CD8-positive, alpha-beta memory T cell (primary cell): ENCODE results near the gene TBC1D8. TPM values are rescaled to one million over a fixed set of nuclear protein-coding genes. Genes with fewer than 3 reads are reported as not detected.

Source experiments
- CTCF ChIA-PET: fragments of 350-600 bp; sonication (Branson Sonifier 250); formaldehyde crosslinking; loops from one replicate; lab custom pipeline; 2021; ENCODE audit warnings: antibody characterized with exemption; lab: Charles Lee
- POLR2A ChIA-PET: fragments of 350-600 bp; sonication (Branson Sonifier 250); formaldehyde crosslinking; loops from one replicate; lab custom pipeline; 2021; ENCODE audit warnings: antibody characterized with exemption; lab: Charles Lee
- DNase-seq, 5 donors: peaks; one replicate each; pipeline versions ENCODE4 v3.0.0 to v3.0.0-alpha.2; 2020 to 2022; ENCODE audit warnings: mixed read lengths in 1 of 5
- H3K27ac ChIP-seq: one replicate; pipeline ENCODE4 v1.7.0; 2013; ENCODE audit warnings: low read depth, mild to moderate bottlenecking, low read length, moderate library complexity
- H3K27me3 ChIP-seq: 2 replicates; pipeline ENCODE4 v1.7.0; 2013; ENCODE audit warnings: low read length, mild to moderate bottlenecking; ENCODE audit not compliant: insufficient read depth, poor library complexity, severe bottlenecking
- H3K36me3 ChIP-seq: 2 replicates; pipeline ENCODE4 v1.7.0; 2013; ENCODE audit warnings: mild to moderate bottlenecking, low read length, moderate library complexity; ENCODE audit not compliant: insufficient read depth
- H3K4me1 ChIP-seq: 2 replicates; pipeline ENCODE4 v1.7.0; 2013; ENCODE audit warnings: mild to moderate bottlenecking, low read length, moderate library complexity; ENCODE audit not compliant: insufficient read depth
- H3K4me3 ChIP-seq: 2 replicates; pipeline ENCODE4 v1.7.0; 2013; ENCODE audit warnings: mild to moderate bottlenecking, low read length
- H3K9me3 ChIP-seq: 2 replicates; pipeline ENCODE4 v1.7.0; 2013; ENCODE audit warnings: mild to moderate bottlenecking, low read length
- H3K27ac Mint-ChIP-seq, 8 donors: one replicate each; pipeline ENCODE4 v1.8.0; 2020 to 2021; ENCODE audit warnings: mixed read lengths in 8 of 8, mild to moderate bottlenecking in 6 of 8, inconsistent platforms in 3 of 8, moderate library complexity in 3 of 8
- H3K27me3 Mint-ChIP-seq, 2 donors: one replicate each; pipeline ENCODE4 v1.8.0; 2020 to 2021; ENCODE audit warnings: mixed read lengths in 2 of 2, mild to moderate bottlenecking in 1 of 2, moderate library complexity in 1 of 2
- H3K36me3 Mint-ChIP-seq, 3 donors: one replicate each; pipeline ENCODE4 v1.8.0; 2020 to 2021; ENCODE audit warnings: mixed read lengths in 3 of 3, inconsistent platforms in 1 of 3, mild to moderate bottlenecking in 1 of 3
- H3K4me1 Mint-ChIP-seq, 3 donors: one replicate each; pipeline ENCODE4 v1.8.0; 2020 to 2021; ENCODE audit warnings: mixed read lengths in 3 of 3, inconsistent platforms in 1 of 3, mild to moderate bottlenecking in 1 of 3
- H3K4me3 Mint-ChIP-seq, 7 donors: one replicate each; pipeline ENCODE4 v1.8.0; 2020 to 2021; ENCODE audit warnings: mixed read lengths in 7 of 7, mild to moderate bottlenecking in 6 of 7, moderate library complexity in 4 of 7, inconsistent platforms in 2 of 7
- H3K9me3 Mint-ChIP-seq, 5 donors: one replicate each; pipeline ENCODE4 v1.8.0; 2020 to 2022; ENCODE audit warnings: mixed read lengths in 5 of 5, mild to moderate bottlenecking in 3 of 5, moderate library complexity in 2 of 5, inconsistent platforms in 1 of 5
- polyA plus RNA-seq: library from polyadenylated mRNA; unstranded; fragments of 300-500 nt; fragmentation: Illumina TruSeq; gene quantifications from one replicate; pipeline ENCODE4 v1.2.3, GENCODE V29; 2021
- total RNA-seq, 2 experiments: library from RNA; stranded (reverse); gene quantifications; one replicate each; pipeline ENCODE4 v1.2.3, GENCODE V29; 2021

The TBC1D8 gene
- total and polyA plus RNA-seq, 3 experiments from 2014 or later, result 0.55 to 0.89 (median 0.69) TPM

- H3K27me3 ChIP-seq, result no peaks in the 10 kb centered on the region
- no peaks in the 10 kb centered on the region for H3K9me3 Mint-ChIP-seq
- no peak overlapping the region for H3K4me3 Mint-ChIP-seq
- no peaks in the 10 kb centered on the region for H3K4me1 Mint-ChIP-seq
- no peak overlapping the region for H3K27ac Mint-ChIP-seq
- no peaks in the 10 kb centered on the region for H3K36me3 Mint-ChIP-seq
- H3K36me3 ChIP-seq, result no peaks in the 10 kb centered on the region
- H3K4me3 ChIP-seq, result no peak overlapping the region
- H3K9me3 ChIP-seq, result no peaks in the 10 kb centered on the region
- H3K4me1 ChIP-seq, result no peaks in the 10 kb centered on the region
- H3K27me3 Mint-ChIP-seq, result no peaks in the 10 kb centered on the region
- no peak for DNase-seq
- no peak overlapping the region for H3K27ac ChIP-seq
- CTCF ChIA-PET, result no interaction called here
- POLR2A ChIA-PET, result no interaction called here
These were observed 9.3 kb upstream of the TBC1D8 start for GRCh38 chr2:101160454-101160853.

- no peak for DNase-seq
- H3K27me3 Mint-ChIP-seq, result no peaks in the 10 kb centered on the region
- Histone ChIP-seq H3K4me3 (no peak overlapping the region), H3K27me3 (no peaks in the 10 kb centered on the region), H3K36me3 (no peaks in the 10 kb centered on the region), H3K4me1 (no peaks in the 10 kb centered on the region), H3K27ac (no peak overlapping the region), H3K9me3 (no peaks in the 10 kb centered on the region)
- H3K36me3 Mint-ChIP-seq, result no peaks in the 10 kb centered on the region
- ChIA-PET POLR2A (no interaction called here), CTCF (no interaction called here)
- no peak overlapping the region for H3K4me3 Mint-ChIP-seq
- H3K4me1 Mint-ChIP-seq, result no peaks in the 10 kb centered on the region
- H3K27ac Mint-ChIP-seq, result no peak overlapping the region
- no peaks in the 10 kb centered on the region for H3K9me3 Mint-ChIP-seq
These were observed 8.3 kb upstream of the TBC1D8 start for GRCh38 chr2:101159526-101159925.

- peaks cover 5 to 10% (median 6%) of the 10 kb centered on the region in 3 donors for H3K4me1 Mint-ChIP-seq
- H3K27me3 Mint-ChIP-seq, result no peaks in the 10 kb centered on the region
- Histone ChIP-seq H3K27me3 (no peaks in the 10 kb centered on the region), H3K4me1 (peaks cover 7% of the 10 kb centered on the region), H3K36me3 (no peaks in the 10 kb centered on the region), H3K9me3 (no peaks in the 10 kb centered on the region), H3K27ac (no peak overlapping the region), H3K4me3 (no peak overlapping the region)
- H3K4me3 Mint-ChIP-seq, result no peak overlapping the region
- CTCF ChIA-PET, result no interaction called here
- no peaks in the 10 kb centered on the region for H3K36me3 Mint-ChIP-seq
- POLR2A ChIA-PET, result no interaction called here
- H3K9me3 Mint-ChIP-seq, result no peaks in the 10 kb centered on the region
- DNase-seq, result no peak
- peak overlapping the region in 1 of 8 donors; percentile 21 for H3K27ac Mint-ChIP-seq
These were observed 6.1 kb upstream of the TBC1D8 start for GRCh38 chr2:101157272-101157671.

GRCh38 chr2:101153787-101154186, 2.6 kb upstream of the TBC1D8 start:
- CTCF ChIA-PET, result no interaction called here
- H3K4me3 ChIP-seq, result no peak overlapping the region
- no peak for DNase-seq
- H3K9me3 Mint-ChIP-seq, result no peaks in the 10 kb centered on the region
- no peaks in the 10 kb centered on the region for H3K27me3 ChIP-seq
- peak overlapping the region in 1 of 8 donors; percentile 47 for H3K27ac Mint-ChIP-seq
- peaks cover 3 to 7% of the 10 kb centered on the region in 2 donors for H3K27me3 Mint-ChIP-seq
- H3K36me3 Mint-ChIP-seq, result peaks cover 0 to 1% (median 0%) of the 10 kb centered on the region in 3 donors
- no peaks in the 10 kb centered on the region for H3K36me3 ChIP-seq
- H3K4me3 Mint-ChIP-seq, result peak overlapping the region in 1 of 7 donors; percentile 24
- no peak overlapping the region for H3K27ac ChIP-seq
- H3K4me1 Mint-ChIP-seq, result peaks cover 22 to 31% (median 23%) of the 10 kb centered on the region in 3 donors
- POLR2A ChIA-PET, result no interaction called here
- no peaks in the 10 kb centered on the region for H3K9me3 ChIP-seq
- peaks cover 26% of the 10 kb centered on the region for H3K4me1 ChIP-seq

GRCh38 chr2:101153077-101153707, 2.0 kb upstream of the TBC1D8 start:
- no peaks in the 10 kb centered on the region for H3K36me3 ChIP-seq
- H3K9me3 Mint-ChIP-seq, result no peaks in the 10 kb centered on the region
- peaks cover 0 to 1% (median 0%) of the 10 kb centered on the region in 3 donors for H3K36me3 Mint-ChIP-seq
- no peak for DNase-seq
- no peak overlapping the region for H3K4me3 ChIP-seq
- H3K4me3 Mint-ChIP-seq, result peak overlapping the region in 5 of 7 donors; percentile 71 to 87 (median 81)
- H3K4me1 Mint-ChIP-seq, result peaks cover 22 to 31% (median 23%) of the 10 kb centered on the region in 3 donors
- H3K27me3 Mint-ChIP-seq, result peaks cover 4 to 13% of the 10 kb centered on the region in 2 donors
- H3K9me3 ChIP-seq, result no peaks in the 10 kb centered on the region
- H3K27ac ChIP-seq, result no peak overlapping the region
- H3K4me1 ChIP-seq, result peaks cover 26% of the 10 kb centered on the region
- H3K27me3 ChIP-seq, result peaks cover 5% of the 10 kb centered on the region
- POLR2A ChIA-PET, result no interaction called here
- CTCF ChIA-PET, result no interaction called here
- peak overlapping the region in 1 of 8 donors; percentile 37 for H3K27ac Mint-ChIP-seq

- POLR2A ChIA-PET, result no interaction called here
- Histone ChIP-seq H3K27me3 (peaks cover 7% of the 10 kb centered on the region), H3K36me3 (no peaks in the 10 kb centered on the region), H3K9me3 (no peaks in the 10 kb centered on the region), H3K4me3 (peak overlapping the region; percentile 50), H3K27ac (no peak overlapping the region), H3K4me1 (peaks cover 26% of the 10 kb centered on the region)
- H3K4me3 Mint-ChIP-seq, result peak overlapping the region; percentile 71 to 87 (median 86)
- DNase-seq, result peak in 1 of 5 donors; percentile 4
- no peaks in the 10 kb centered on the region for H3K9me3 Mint-ChIP-seq
- H3K27me3 Mint-ChIP-seq, result peaks cover 4 to 18% of the 10 kb centered on the region in 2 donors
- H3K27ac Mint-ChIP-seq, result peak overlapping the region in 7 of 8 donors; percentile 32 to 79 (median 57)
- peaks cover 22 to 31% (median 23%) of the 10 kb centered on the region in 3 donors for H3K4me1 Mint-ChIP-seq
- CTCF ChIA-PET, result no interaction called here
- H3K36me3 Mint-ChIP-seq, result peaks cover 0 to 1% (median 0%) of the 10 kb centered on the region in 3 donors
These were observed 1.3 kb upstream of the TBC1D8 start for GRCh38 chr2:101152272-101153076.

GRCh38 chr2:101151859-101152271, 683 bp upstream of the TBC1D8 start:
- peaks cover 0 to 1% (median 0%) of the 10 kb centered on the region in 3 donors for H3K36me3 Mint-ChIP-seq
- CTCF ChIA-PET, result no interaction called here

More at GRCh38 chr2:101151859-101152271, 683 bp upstream of the TBC1D8 start:
- POLR2A ChIA-PET, result no interaction called here
- Mint-ChIP-seq H3K27ac (peak overlapping the region in 5 of 8 donors; percentile 18 to 75 (median 57)), H3K4me1 (peaks cover 22 to 31% (median 23%) of the 10 kb centered on the region in 3 donors), H3K27me3 (peaks cover 4 to 23% of the 10 kb centered on the region in 2 donors), H3K4me3 (peak overlapping the region; percentile 71 to 87 (median 86)), H3K9me3 (no peaks in the 10 kb centered on the region)
- no peak for DNase-seq
- Histone ChIP-seq H3K9me3 (no peaks in the 10 kb centered on the region), H3K27ac (no peak overlapping the region), H3K4me1 (peaks cover 26% of the 10 kb centered on the region), H3K4me3 (peak overlapping the region; percentile 50), H3K27me3 (peaks cover 7% of the 10 kb centered on the region), H3K36me3 (no peaks in the 10 kb centered on the region)
